Measurements from ENCODE around the gene IGSF3. TPM values are rescaled to one million over a fixed set of nuclear protein-coding genes. Genes with fewer than 3 reads are reported as not detected.

IGSF3 gene
- total RNA-seq, 1 experiment from 2014 or later = 32.4 TPM

DNA sequence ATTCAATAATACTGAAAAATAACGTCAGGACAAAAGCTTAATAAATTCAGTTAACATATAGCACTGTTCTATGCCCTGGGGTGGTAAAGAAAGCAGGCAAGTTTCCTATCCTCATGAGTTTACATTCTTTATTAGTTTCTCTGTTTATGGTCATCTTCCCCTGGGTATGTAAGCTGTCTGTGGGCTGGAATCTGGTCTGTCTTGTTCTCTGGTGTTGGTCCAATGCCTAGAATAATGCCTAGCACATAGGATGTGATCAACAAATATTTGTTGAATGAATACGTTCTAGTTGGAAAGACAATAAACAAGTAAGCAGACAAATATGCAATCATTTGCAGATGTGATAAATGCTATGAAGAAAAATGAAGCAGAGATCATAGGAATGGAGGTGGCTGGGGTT lies 7.2 kb upstream of the IGSF3 start (continued):
- TF ChIP-seq FOXJ3 (CRISPR knock-in tag; IDR thresholded peaks at IDR 0.05; ENCODE audit: borderline replicate concordance) (no peak), ATF1 (CRISPR knock-in tag; IDR thresholded peaks at IDR 0.05) (no peak), JUN (CRISPR knock-in tag; IDR thresholded peaks at IDR 0.05) (no peak), ESRRA (CRISPR knock-in tag; IDR thresholded peaks at IDR 0.05; ENCODE audit: borderline replicate concordance) (no peak), ZNF232 (CRISPR knock-in tag; IDR thresholded peaks at IDR 0.05) (no peak), TEAD1 (CRISPR knock-in tag; IDR thresholded peaks at IDR 0.05) (no peak)
- TF ChIP-seq, protein P1, sequence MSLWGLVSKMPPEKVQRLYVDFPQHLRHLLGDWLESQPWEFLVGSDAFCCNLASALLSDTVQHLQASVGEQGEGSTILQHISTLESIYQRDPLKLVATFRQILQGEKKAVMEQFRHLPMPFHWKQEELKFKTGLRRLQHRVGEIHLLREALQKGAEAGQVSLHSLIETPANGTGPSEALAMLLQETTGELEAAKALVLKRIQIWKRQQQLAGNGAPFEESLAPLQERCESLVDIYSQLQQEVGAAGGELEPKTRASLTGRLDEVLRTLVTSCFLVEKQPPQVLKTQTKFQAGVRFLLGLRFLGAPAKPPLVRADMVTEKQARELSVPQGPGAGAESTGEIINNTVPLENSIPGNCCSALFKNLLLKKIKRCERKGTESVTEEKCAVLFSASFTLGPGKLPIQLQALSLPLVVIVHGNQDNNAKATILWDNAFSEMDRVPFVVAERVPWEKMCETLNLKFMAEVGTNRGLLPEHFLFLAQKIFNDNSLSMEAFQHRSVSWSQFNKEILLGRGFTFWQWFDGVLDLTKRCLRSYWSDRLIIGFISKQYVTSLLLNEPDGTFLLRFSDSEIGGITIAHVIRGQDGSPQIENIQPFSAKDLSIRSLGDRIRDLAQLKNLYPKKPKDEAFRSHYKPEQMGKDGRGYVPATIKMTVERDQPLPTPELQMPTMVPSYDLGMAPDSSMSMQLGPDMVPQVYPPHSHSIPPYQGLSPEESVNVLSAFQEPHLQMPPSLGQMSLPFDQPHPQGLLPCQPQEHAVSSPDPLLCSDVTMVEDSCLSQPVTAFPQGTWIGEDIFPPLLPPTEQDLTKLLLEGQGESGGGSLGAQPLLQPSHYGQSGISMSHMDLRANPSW (CRISPR knock-in tag; conservative IDR thresholded peaks at IDR 0.05; ENCODE audit: low read depth) = no peak
- TF ChIP-seq, protein P2, sequence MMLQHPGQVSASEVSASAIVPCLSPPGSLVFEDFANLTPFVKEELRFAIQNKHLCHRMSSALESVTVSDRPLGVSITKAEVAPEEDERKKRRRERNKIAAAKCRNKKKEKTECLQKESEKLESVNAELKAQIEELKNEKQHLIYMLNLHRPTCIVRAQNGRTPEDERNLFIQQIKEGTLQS (CRISPR knock-in tag; conservative IDR thresholded peaks at IDR 0.05) = no peak
- TF ChIP-seq, protein P3, sequence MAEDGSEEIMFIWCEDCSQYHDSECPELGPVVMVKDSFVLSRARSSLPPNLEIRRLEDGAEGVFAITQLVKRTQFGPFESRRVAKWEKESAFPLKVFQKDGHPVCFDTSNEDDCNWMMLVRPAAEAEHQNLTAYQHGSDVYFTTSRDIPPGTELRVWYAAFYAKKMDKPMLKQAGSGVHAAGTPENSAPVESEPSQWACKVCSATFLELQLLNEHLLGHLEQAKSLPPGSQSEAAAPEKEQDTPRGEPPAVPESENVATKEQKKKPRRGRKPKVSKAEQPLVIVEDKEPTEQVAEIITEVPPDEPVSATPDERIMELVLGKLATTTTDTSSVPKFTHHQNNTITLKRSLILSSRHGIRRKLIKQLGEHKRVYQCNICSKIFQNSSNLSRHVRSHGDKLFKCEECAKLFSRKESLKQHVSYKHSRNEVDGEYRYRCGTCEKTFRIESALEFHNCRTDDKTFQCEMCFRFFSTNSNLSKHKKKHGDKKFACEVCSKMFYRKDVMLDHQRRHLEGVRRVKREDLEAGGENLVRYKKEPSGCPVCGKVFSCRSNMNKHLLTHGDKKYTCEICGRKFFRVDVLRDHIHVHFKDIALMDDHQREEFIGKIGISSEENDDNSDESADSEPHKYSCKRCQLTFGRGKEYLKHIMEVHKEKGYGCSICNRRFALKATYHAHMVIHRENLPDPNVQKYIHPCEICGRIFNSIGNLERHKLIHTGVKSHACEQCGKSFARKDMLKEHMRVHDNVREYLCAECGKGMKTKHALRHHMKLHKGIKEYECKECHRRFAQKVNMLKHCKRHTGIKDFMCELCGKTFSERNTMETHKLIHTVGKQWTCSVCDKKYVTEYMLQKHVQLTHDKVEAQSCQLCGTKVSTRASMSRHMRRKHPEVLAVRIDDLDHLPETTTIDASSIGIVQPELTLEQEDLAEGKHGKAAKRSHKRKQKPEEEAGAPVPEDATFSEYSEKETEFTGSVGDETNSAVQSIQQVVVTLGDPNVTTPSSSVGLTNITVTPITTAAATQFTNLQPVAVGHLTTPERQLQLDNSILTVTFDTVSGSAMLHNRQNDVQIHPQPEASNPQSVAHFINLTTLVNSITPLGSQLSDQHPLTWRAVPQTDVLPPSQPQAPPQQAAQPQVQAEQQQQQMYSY (CRISPR knock-in tag; IDR thresholded peaks at IDR 0.05) = no peak
- TF ChIP-seq, protein P4, sequence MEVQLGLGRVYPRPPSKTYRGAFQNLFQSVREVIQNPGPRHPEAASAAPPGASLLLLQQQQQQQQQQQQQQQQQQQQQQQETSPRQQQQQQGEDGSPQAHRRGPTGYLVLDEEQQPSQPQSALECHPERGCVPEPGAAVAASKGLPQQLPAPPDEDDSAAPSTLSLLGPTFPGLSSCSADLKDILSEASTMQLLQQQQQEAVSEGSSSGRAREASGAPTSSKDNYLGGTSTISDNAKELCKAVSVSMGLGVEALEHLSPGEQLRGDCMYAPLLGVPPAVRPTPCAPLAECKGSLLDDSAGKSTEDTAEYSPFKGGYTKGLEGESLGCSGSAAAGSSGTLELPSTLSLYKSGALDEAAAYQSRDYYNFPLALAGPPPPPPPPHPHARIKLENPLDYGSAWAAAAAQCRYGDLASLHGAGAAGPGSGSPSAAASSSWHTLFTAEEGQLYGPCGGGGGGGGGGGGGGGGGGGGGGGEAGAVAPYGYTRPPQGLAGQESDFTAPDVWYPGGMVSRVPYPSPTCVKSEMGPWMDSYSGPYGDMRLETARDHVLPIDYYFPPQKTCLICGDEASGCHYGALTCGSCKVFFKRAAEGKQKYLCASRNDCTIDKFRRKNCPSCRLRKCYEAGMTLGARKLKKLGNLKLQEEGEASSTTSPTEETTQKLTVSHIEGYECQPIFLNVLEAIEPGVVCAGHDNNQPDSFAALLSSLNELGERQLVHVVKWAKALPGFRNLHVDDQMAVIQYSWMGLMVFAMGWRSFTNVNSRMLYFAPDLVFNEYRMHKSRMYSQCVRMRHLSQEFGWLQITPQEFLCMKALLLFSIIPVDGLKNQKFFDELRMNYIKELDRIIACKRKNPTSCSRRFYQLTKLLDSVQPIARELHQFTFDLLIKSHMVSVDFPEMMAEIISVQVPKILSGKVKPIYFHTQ (CRISPR knock-in tag; IDR thresholded peaks at IDR 0.05) = no peak

DNA sequence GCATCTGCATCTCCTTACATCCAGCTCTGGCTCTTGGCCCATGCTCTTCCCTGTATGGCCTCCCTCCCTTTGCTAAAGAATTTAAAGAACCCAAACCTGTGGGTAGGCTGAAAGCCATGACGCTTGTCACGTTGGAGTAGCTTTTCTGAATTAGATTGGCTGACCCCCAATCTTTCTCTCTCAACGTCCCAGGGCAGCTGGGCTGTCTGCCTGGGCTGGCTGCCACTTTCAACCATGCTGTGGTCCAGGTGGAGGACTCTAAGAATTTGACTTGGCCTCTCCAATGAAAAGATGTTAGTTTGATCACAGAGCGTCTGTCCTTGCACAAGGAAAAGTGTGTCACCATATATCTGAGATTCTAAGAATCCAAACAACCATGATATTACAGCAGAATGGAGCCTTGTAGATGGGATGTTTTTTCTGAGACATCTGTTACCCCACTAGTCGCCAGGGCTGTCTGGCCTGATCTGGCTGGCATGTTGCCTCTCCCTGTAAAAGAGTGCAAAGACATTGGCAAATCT lies 6.5 kb upstream of the IGSF3 start:
- H3K4me3 Mint-ChIP-seq = no peak overlapping the region
- no peaks in the 10 kb centered on the region for H3K9me3 Mint-ChIP-seq
- CTCF ChIA-PET = interaction anchor here (0.8 to 2.0 kb wide), 2 partner anchors 97 to 103 kb away, joined by 3 to 8 read pairs; partner anchors contain the start of gene CD58
- H3K36me3 Mint-ChIP-seq = no peaks in the 10 kb centered on the region
- H3K4me1 Mint-ChIP-seq = peaks cover 8% of the 10 kb centered on the region; the same call in 1 of the 2 replicates
- POLR2A ChIA-PET = no interaction called here
- DNase-seq (ENCODE audit: low spot score) = no peak
- no peak for TF ChIP-seq FOXK1 (CRISPR knock-in tag; IDR thresholded peaks at IDR 0.05)
- TF ChIP-seq GABPB1 (CRISPR knock-in tag; IDR thresholded peaks at IDR 0.05) = no peak
- TF ChIP-seq, protein P5, sequence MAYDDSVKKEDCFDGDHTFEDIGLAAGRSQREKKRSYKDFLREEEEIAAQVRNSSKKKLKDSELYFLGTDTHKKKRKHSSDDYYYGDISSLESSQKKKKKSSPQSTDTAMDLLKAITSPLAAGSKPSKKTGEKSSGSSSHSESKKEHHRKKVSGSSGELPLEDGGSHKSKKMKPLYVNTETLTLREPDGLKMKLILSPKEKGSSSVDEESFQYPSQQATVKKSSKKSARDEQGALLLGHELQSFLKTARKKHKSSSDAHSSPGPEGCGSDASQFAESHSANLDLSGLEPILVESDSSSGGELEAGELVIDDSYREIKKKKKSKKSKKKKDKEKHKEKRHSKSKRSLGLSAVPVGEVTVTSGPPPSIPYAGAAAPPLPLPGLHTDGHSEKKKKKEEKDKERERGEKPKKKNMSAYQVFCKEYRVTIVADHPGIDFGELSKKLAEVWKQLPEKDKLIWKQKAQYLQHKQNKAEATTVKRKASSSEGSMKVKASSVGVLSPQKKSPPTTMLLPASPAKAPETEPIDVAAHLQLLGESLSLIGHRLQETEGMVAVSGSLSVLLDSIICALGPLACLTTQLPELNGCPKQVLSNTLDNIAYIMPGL (CRISPR knock-in tag; IDR thresholded peaks at IDR 0.05) = no peak
- no peak for TF ChIP-seq ZNF263 (CRISPR knock-in tag; IDR thresholded peaks at IDR 0.05; ENCODE audit: low read depth)
- no peak for TF ChIP-seq HMGA2 (CRISPR knock-in tag; IDR thresholded peaks at IDR 0.05)
- H3K27me3 Mint-ChIP-seq (ENCODE audit: low read depth) = peaks cover 19% of the 10 kb centered on the region
- no peak overlapping the region for H3K27ac Mint-ChIP-seq
- ATAC-seq = no peak

All from WTC11 (cell line).